ELR (cell line): ENCODE data around the gene COL28A1.
A peak's percentile ranks its signal among the peaks of the same experiment; 100 is the strongest.

Source experiments
- DNase-seq: peaks from one replicate; pipeline ENCODE4 v3.0.0-alpha.2; 2015; ENCODE audit warnings: low read depth

Gene COL28A1

GRCh38 chr7:7535691-7536090 lies at the start of gene COL28A1:
Gene COL28A1, minus strand, starts transcription at chr7:7535873. Its CDS starts 2,998 bp downstream, at chr7:7532875.
- DNase-seq, result no peak

GRCh38 chr7:7584653-7585052 lies 49.0 kb upstream of the COL28A1 start:
- DNase-seq, result no peak

- DNase-seq, result no peak
Observed at GRCh38 chr7:7583731-7584130, 48.1 kb upstream of the COL28A1 start.

GRCh38 chr7:7582596-7582995 lies 46.9 kb upstream of the COL28A1 start:
- no peak for DNase-seq

GRCh38 chr7:7581531-7582179 lies 46.0 kb upstream of the COL28A1 start:
- DNase-seq, result no peak

- DNase-seq, result no peak
Observed at GRCh38 chr7:7579638-7580037, 44.0 kb upstream of the COL28A1 start.

GRCh38 chr7:7577888-7578287 lies 42.2 kb upstream of the COL28A1 start:
- DNase-seq, result no peak

GRCh38 chr7:7576344-7576743 lies 40.7 kb upstream of the COL28A1 start:
- no peak for DNase-seq

GRCh38 chr7:7573701-7574100 lies 38.0 kb upstream of the COL28A1 start:
- no peak for DNase-seq

- DNase-seq, result no peak
Observed at GRCh38 chr7:7570584-7570983, 34.9 kb upstream of the COL28A1 start.

- no peak for DNase-seq
Observed at GRCh38 chr7:7569615-7570014, 33.9 kb upstream of the COL28A1 start.

- DNase-seq, result no peak
Observed at GRCh38 chr7:7569081-7569527, 33.4 kb upstream of the COL28A1 start.

- no peak for DNase-seq
Observed at GRCh38 chr7:7568553-7568952, 32.9 kb upstream of the COL28A1 start.

- DNase-seq, result no peak
Observed at GRCh38 chr7:7567898-7568531, 32.3 kb upstream of the COL28A1 start.

- DNase-seq, result peak; percentile 88
Observed at GRCh38 chr7:7566651-7567611, 31.3 kb upstream of the COL28A1 start, which contains the start of gene MIOS. Gene MIOS, plus strand, starts transcription at chr7:7566884. Its CDS starts 5,592 bp downstream, at chr7:7572476.

GRCh38 chr7:7565746-7566650 lies 30.3 kb upstream of the COL28A1 start:
- no peak for DNase-seq

GRCh38 chr7:7565018-7565680 lies 29.5 kb upstream of the COL28A1 start:
- DNase-seq, result no peak

- peak; percentile 95 for DNase-seq
Observed at GRCh38 chr7:7564323-7564780, 28.7 kb upstream of the COL28A1 start.

- DNase-seq, result no peak
Observed at GRCh38 chr7:7563813-7564212, 28.1 kb upstream of the COL28A1 start.

GRCh38 chr7:7563269-7563668 lies 27.6 kb upstream of the COL28A1 start:
- no peak for DNase-seq

GRCh38 chr7:7562736-7563135 lies 27.1 kb upstream of the COL28A1 start:
- no peak for DNase-seq
